ENCODE data around the gene BFSP2.

The BFSP2 gene

GRCh38 chr3:133400006-133400515 lies at the start of gene BFSP2:
TSS of gene BFSP2 (plus strand) at chr3:133400056. CDS start at chr3:133400084, 28 bp downstream.
- no peak for FAIRE-seq

GRCh38 chr3:133354721-133355120 lies 45.1 kb upstream of the BFSP2 start:
- DNase-seq (ENCODE audit: low spot score) (no peak), FAIRE-seq (no peak)

More at GRCh38 chr3:133400006-133400515, at the start of gene BFSP2:
- no peak for DNase-seq (ENCODE audit: low spot score)

- DNase-seq (ENCODE audit: low spot score), result no peak
- FAIRE-seq, result no peak
These were observed 39.4 kb upstream of the BFSP2 start for GRCh38 chr3:133360476-133360875.

- FAIRE-seq (no peak), DNase-seq (ENCODE audit: low spot score) (no peak)
These were observed 38.8 kb upstream of the BFSP2 start for GRCh38 chr3:133361011-133361410.

- FAIRE-seq (no peak), DNase-seq (ENCODE audit: low spot score) (no peak)
These were observed 38.4 kb upstream of the BFSP2 start for GRCh38 chr3:133361435-133361834.

- DNase-seq (ENCODE audit: low spot score) (no peak), FAIRE-seq (no peak)
These were observed 37.3 kb upstream of the BFSP2 start for GRCh38 chr3:133362539-133362938.

- no peak for DNase-seq (ENCODE audit: low spot score)
- no peak for FAIRE-seq
These were observed 35.2 kb upstream of the BFSP2 start for GRCh38 chr3:133364704-133365103.

GRCh38 chr3:133366921-133367320 lies 32.9 kb upstream of the BFSP2 start:
- DNase-seq (ENCODE audit: low spot score) (no peak), FAIRE-seq (no peak)

- no peak for DNase-seq (ENCODE audit: low spot score)
- no peak for FAIRE-seq
These were observed 32.5 kb upstream of the BFSP2 start for GRCh38 chr3:133367403-133367802.

GRCh38 chr3:133367956-133368355 lies 31.9 kb upstream of the BFSP2 start:
- FAIRE-seq (no peak), DNase-seq (ENCODE audit: low spot score) (no peak)

- FAIRE-seq (no peak), DNase-seq (ENCODE audit: low spot score) (no peak)
These were observed 31.3 kb upstream of the BFSP2 start for GRCh38 chr3:133368371-133369067.

GRCh38 chr3:133369068-133369440 lies 30.8 kb upstream of the BFSP2 start:
- FAIRE-seq (no peak), DNase-seq (ENCODE audit: low spot score) (no peak)

GRCh38 chr3:133371181-133371580 lies 28.7 kb upstream of the BFSP2 start:
- FAIRE-seq (no peak), DNase-seq (ENCODE audit: low spot score) (no peak)

GRCh38 chr3:133371676-133372075 lies 28.2 kb upstream of the BFSP2 start:
- DNase-seq (ENCODE audit: low spot score) (no peak), FAIRE-seq (no peak)

GRCh38 chr3:133374708-133375402 lies 25.0 kb upstream of the BFSP2 start:
- FAIRE-seq (no peak), DNase-seq (ENCODE audit: low spot score) (no peak)

GRCh38 chr3:133375403-133375745 lies 24.5 kb upstream of the BFSP2 start:
- DNase-seq (ENCODE audit: low spot score) (no peak), FAIRE-seq (no peak)

- DNase-seq (ENCODE audit: low spot score) (no peak), FAIRE-seq (no peak)
These were observed 23.0 kb upstream of the BFSP2 start for GRCh38 chr3:133376810-133377209.

- FAIRE-seq, result no peak
These were observed 22.5 kb upstream of the BFSP2 start for GRCh38 chr3:133377396-133377795.

GRCh38 chr3:133379926-133380325 lies 19.9 kb upstream of the BFSP2 start:
- DNase-seq (ENCODE audit: low spot score) (no peak), FAIRE-seq (no peak)

More at GRCh38 chr3:133377396-133377795, 22.5 kb upstream of the BFSP2 start:
- DNase-seq (ENCODE audit: low spot score), result peak; percentile 38

- no peak for FAIRE-seq
- no peak for DNase-seq (ENCODE audit: low spot score)
These were observed 19.2 kb upstream of the BFSP2 start for GRCh38 chr3:133380481-133381225.

GRCh38 chr3:133381346-133382109 lies 18.3 kb upstream of the BFSP2 start:
- FAIRE-seq (no peak), DNase-seq (ENCODE audit: low spot score) (no peak)
